ENCODE data around the gene PTGER4.

Gene PTGER4

GRCh38 chr5:40674661-40675235 lies 5.0 kb upstream of the PTGER4 start:
- TF ChIP-seq CTCF (IDR thresholded peaks at IDR 0.05; ENCODE audit: low read depth, low read length): no peak
- no peak overlapping the region for H3K4me3 ChIP-seq (ENCODE audit: low read depth, low read length)

DNA sequence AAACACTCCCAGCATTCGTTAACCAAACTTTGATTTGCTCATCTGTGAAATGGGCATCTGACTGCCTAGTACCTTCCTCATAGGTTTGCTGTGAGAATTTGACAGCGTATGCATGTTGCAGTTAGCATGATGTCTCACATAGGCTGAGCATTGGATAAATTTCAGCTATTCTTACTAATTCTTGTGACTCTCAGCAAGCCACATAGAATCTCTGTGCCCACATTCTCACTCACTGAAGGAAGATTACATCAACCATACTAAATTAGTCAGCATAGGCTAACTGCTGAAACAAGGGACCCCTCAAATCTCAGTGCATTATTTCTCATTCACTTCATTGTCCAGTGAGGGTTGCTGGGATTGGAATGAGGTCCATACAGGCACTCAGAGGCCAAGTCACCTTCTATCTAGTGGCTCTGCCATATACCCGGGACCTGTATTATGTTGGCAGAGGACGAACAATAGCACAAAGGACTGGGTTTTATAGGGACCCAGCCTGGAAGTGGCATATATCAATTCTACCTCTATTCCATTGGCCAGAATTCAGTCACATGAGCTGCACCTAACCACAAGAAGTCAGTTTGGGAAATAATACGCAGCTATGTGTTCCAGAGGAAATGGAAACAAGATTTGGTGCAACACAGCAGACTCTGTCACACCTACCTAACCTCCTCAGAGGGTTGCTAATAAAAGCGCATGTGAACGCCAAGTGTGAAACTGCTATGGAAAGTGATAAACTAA lies 4.2 kb upstream of the PTGER4 start:
- no peak for TF ChIP-seq CTCF (IDR thresholded peaks at IDR 0.05; ENCODE audit: low read depth, low read length)
- no peak overlapping the region for H3K4me3 ChIP-seq (ENCODE audit: low read depth, low read length)

- TF ChIP-seq CTCF (IDR thresholded peaks at IDR 0.05; ENCODE audit: low read depth, low read length): no peak
- no peak overlapping the region for H3K4me3 ChIP-seq (ENCODE audit: low read depth, low read length)
Measured at GRCh38 chr5:40676613-40677343, 2.9 kb upstream of the PTGER4 start.

- no peak for TF ChIP-seq CTCF (IDR thresholded peaks at IDR 0.05; ENCODE audit: low read depth, low read length)
- no peak overlapping the region for H3K4me3 ChIP-seq (ENCODE audit: low read depth, low read length)
Measured at GRCh38 chr5:40677456-40677855, 2.3 kb upstream of the PTGER4 start.

GRCh38 chr5:40678026-40678425 lies 1.7 kb upstream of the PTGER4 start:
- H3K4me3 ChIP-seq (ENCODE audit: low read depth, low read length): peak overlapping the region; percentile 82
- no peak for TF ChIP-seq CTCF (IDR thresholded peaks at IDR 0.05; ENCODE audit: low read depth, low read length)

- no peak for TF ChIP-seq CTCF (IDR thresholded peaks at IDR 0.05; ENCODE audit: low read depth, low read length)
- peak overlapping the region; percentile 82 for H3K4me3 ChIP-seq (ENCODE audit: low read depth, low read length)
Measured at GRCh38 chr5:40678460-40679147, 1.1 kb upstream of the PTGER4 start.
